C4-2B (cell line): ENCODE results near the gene ATP5F1C.

Source experiments
- H3K27ac ChIP-seq: fragments of 450-650 bp; 2 replicates; pipeline ENCODE4 v1.5.1; 2017
- CTCF ChIP-seq: fragments of 450-650 bp; conservative IDR thresholded peaks from 2 replicates; pipeline ENCODE4 v1.5.1; 2017; ENCODE audit warnings: mild to moderate bottlenecking
- ZFX ChIP-seq: fragments of 450-650 bp; IDR thresholded peaks from 2 replicates; pipeline ENCODE4 v1.6.1; 2017

The ATP5F1C gene

GRCh38 chr10:7829289-7829834 lies 41.4 kb downstream of the ATP5F1C start:
- TF ChIP-seq ZFX (no peak), CTCF (no peak)
- no peak overlapping the region for H3K27ac ChIP-seq

GRCh38 chr10:7832060-7832459 lies 44.1 kb downstream of the ATP5F1C start:
- TF ChIP-seq ZFX: no peak
- no peak overlapping the region for H3K27ac ChIP-seq

- H3K27ac ChIP-seq: no peak overlapping the region
- TF ChIP-seq ZFX (no peak), CTCF (no peak)
Measured at GRCh38 chr10:7833210-7833609, 45.2 kb downstream of the ATP5F1C start.

- TF ChIP-seq ZFX: no peak
- no peak for TF ChIP-seq CTCF
- no peak overlapping the region for H3K27ac ChIP-seq
Measured at GRCh38 chr10:7834262-7834661, 46.3 kb downstream of the ATP5F1C start.

GRCh38 chr10:7836571-7836970 lies 48.6 kb downstream of the ATP5F1C start:
- H3K27ac ChIP-seq: no peak overlapping the region
- no peak for TF ChIP-seq CTCF
- no peak for TF ChIP-seq ZFX

GRCh38 chr10:7846591-7846990 lies 58.6 kb downstream of the ATP5F1C start:
- H3K27ac ChIP-seq: no peak overlapping the region
- no peak for TF ChIP-seq ZFX
- no peak for TF ChIP-seq CTCF

- no peak for TF ChIP-seq ZFX
- TF ChIP-seq CTCF: no peak
Measured at GRCh38 chr10:7853226-7853842, 65.4 kb downstream of the ATP5F1C start.

GRCh38 chr10:7853890-7854289 lies 65.9 kb downstream of the ATP5F1C start:
- TF ChIP-seq ZFX (no peak), CTCF (no peak)

More at GRCh38 chr10:7853226-7853842, 65.4 kb downstream of the ATP5F1C start:
- no peak overlapping the region for H3K27ac ChIP-seq

More at GRCh38 chr10:7853890-7854289, 65.9 kb downstream of the ATP5F1C start:
- no peak overlapping the region for H3K27ac ChIP-seq
